Hippocampal formation (tissue), 2 donors: ENCODE data around the gene COX6A2.
A peak's percentile ranks its signal among the peaks of the same experiment; 100 is the strongest.

Experiments
- DNase-seq, 2 donors: peaks; one replicate each; lab custom pipeline; 2025; lab: John Stamatoyannopoulos, UW

The COX6A2 gene

GRCh38 chr16:31410082-31410481, 18.1 kb downstream of the COX6A2 start:
- DNase-seq = no peak

- no peak for DNase-seq
Observed at GRCh38 chr16:31409433-31409832, 18.7 kb downstream of the COX6A2 start.

GRCh38 chr16:31407406-31407805, 20.8 kb downstream of the COX6A2 start:
- DNase-seq = no peak

GRCh38 chr16:31404353-31405064, 23.7 kb downstream of the COX6A2 start:
- DNase-seq = no peak

GRCh38 chr16:31403590-31404352, 24.4 kb downstream of the COX6A2 start:
- no peak for DNase-seq

GRCh38 chr16:31402687-31403086, 25.5 kb downstream of the COX6A2 start:
- no peak for DNase-seq

GRCh38 chr16:31401436-31401835, 26.7 kb downstream of the COX6A2 start:
- no peak for DNase-seq

GRCh38 chr16:31400191-31400590, 28.0 kb downstream of the COX6A2 start:
- no peak for DNase-seq

GRCh38 chr16:31397701-31398100, 30.5 kb downstream of the COX6A2 start:
- DNase-seq = no peak

GRCh38 chr16:31397096-31397660, 31.0 kb downstream of the COX6A2 start:
- DNase-seq = no peak

- DNase-seq = no peak
Observed at GRCh38 chr16:31395647-31396046, 32.5 kb downstream of the COX6A2 start.

GRCh38 chr16:31393056-31393455, 35.1 kb downstream of the COX6A2 start, which contains the start of gene ITGAD:
ITGAD (plus strand) TSS chr16:31393335; CDS start chr16:31393361, 26 bp downstream.
- no peak for DNase-seq

GRCh38 chr16:31390504-31391041, 37.6 kb downstream of the COX6A2 start:
- DNase-seq = no peak

- DNase-seq = no peak
Observed at GRCh38 chr16:31388535-31388934, 39.6 kb downstream of the COX6A2 start.

GRCh38 chr16:31386157-31386984, 41.8 kb downstream of the COX6A2 start:
- peak in 1 of 2 donors; percentile 21 for DNase-seq

- no peak for DNase-seq
Observed at GRCh38 chr16:31385680-31386079, 42.5 kb downstream of the COX6A2 start.

- DNase-seq = peak; percentile 14 to 52
Observed at GRCh38 chr16:31382485-31383161, 45.5 kb downstream of the COX6A2 start.

GRCh38 chr16:31380201-31380600, 48.0 kb downstream of the COX6A2 start:
- DNase-seq = no peak
